NCI-H2196 treated with DMSO at 0.1 percent for 48 hours (cell line): Measurements from ENCODE around the gene RAB1B.
"Not testable (repeated sequence)": the region's sequence is repeated elsewhere in the genome, so short reads cannot be mapped to it uniquely, and the experiment has no call there.

Experiments
- DNase-seq: peaks from one replicate; lab custom pipeline; 2025; ENCODE audit not compliant: unreplicated experiment; lab: John Stamatoyannopoulos, UW

The RAB1B gene

GRCh38 chr11:66239511-66239910 is 28.9 kb upstream of the RAB1B start:
- DNase-seq, result no peak

- no peak for DNase-seq
Measured at GRCh38 chr11:66239998-66240780, 28.2 kb upstream of the RAB1B start.

GRCh38 chr11:66240781-66241136 is 27.7 kb upstream of the RAB1B start:
- no peak for DNase-seq

GRCh38 chr11:66242095-66242765 is 26.2 kb upstream of the RAB1B start:
- DNase-seq, result no peak

GRCh38 chr11:66243782-66244535 is 24.5 kb upstream of the RAB1B start:
- DNase-seq, result no peak

- DNase-seq, result no peak
Measured at GRCh38 chr11:66247295-66247694, 21.1 kb upstream of the RAB1B start.

GRCh38 chr11:66247801-66248200 is 20.6 kb upstream of the RAB1B start:
- no peak for DNase-seq

GRCh38 chr11:66248903-66249302 is 19.5 kb upstream of the RAB1B start:
- DNase-seq, result no peak

- no peak for DNase-seq
Measured at GRCh38 chr11:66251809-66252208, 16.6 kb upstream of the RAB1B start.

- DNase-seq, result not testable (repeated sequence)
Measured at GRCh38 chr11:66253081-66253480, 15.4 kb upstream of the RAB1B start.

- no peak for DNase-seq
Measured at GRCh38 chr11:66258473-66258893, 10.0 kb upstream of the RAB1B start.

GRCh38 chr11:66259225-66259624 is 9.2 kb upstream of the RAB1B start:
- no peak for DNase-seq

- no peak for DNase-seq
Measured at GRCh38 chr11:66259956-66260355, 8.5 kb upstream of the RAB1B start.

- DNase-seq, result no peak
Measured at GRCh38 chr11:66261578-66261977, 6.9 kb upstream of the RAB1B start.

- DNase-seq, result no peak
Measured at GRCh38 chr11:66262191-66262590, 6.2 kb upstream of the RAB1B start.

GRCh38 chr11:66262696-66263095 is 5.7 kb upstream of the RAB1B start:
- no peak for DNase-seq

- no peak for DNase-seq
Measured at GRCh38 chr11:66263231-66263630, 5.2 kb upstream of the RAB1B start.

- no peak for DNase-seq
Measured at GRCh38 chr11:66263785-66264184, 4.7 kb upstream of the RAB1B start.

GRCh38 chr11:66264383-66264782 is 4.1 kb upstream of the RAB1B start:
- no peak for DNase-seq

GRCh38 chr11:66264914-66265313 is 3.5 kb upstream of the RAB1B start:
- DNase-seq, result no peak

GRCh38 chr11:66265531-66266377 is 2.7 kb upstream of the RAB1B start:
- no peak for DNase-seq
